HuH-7.5 (cell line): Measurements from ENCODE around the gene CYLD.

Experiments used
- DNase-seq: peaks from one replicate; pipeline ENCODE4 v3.0.0; 2011; ENCODE audit warnings: low spot score

CYLD gene

DNA sequence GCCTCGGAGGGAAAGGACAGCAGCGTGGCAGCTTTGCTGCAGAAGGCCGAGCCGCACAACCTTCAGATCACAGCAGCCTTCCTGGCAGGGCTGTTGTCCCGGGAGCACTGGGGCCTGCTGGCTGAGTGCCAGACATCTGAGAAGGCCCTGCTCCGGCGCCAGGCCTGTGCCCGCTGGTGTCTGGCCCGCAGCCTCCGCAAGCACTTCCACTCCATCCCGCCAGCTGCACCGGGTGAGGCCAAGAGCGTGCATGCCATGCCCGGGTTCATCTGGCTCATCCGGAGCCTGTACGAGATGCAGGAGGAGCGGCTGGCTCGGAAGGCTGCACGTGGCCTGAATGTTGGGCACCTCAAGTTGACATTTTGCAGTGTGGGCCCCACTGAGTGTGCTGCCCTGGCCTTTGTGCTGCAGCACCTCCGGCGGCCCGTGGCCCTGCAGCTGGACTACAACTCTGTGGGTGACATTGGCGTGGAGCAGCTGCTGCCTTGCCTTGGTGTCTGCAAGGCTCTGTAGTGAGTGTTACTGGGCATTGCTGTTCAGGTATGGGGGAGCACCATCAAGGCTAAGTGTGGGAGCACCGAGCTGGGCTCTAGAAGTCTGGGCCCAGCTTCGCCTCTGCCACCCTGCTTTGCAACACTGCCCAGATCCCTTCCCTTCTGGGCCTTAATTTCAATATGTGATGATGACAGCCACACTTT, 29.9 kb upstream of the CYLD start:
- DNase-seq = no peak

DNA sequence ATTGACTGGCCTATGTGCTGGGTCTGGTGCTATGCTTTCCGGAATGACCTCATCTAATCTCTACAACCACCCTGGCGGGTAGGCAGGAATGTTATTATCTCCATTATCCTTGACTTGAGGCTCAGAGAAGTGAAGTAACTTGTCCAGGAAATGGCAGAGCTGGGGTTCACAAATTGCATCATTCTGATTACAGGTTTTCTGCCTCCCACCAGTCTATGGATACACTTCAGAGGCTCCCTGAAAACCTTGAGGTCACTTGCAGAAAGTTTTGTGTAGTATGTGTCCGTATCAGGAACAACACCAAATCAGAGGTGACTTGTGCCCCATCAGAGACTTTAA, 29.4 kb upstream of the CYLD start:
- no peak for DNase-seq

DNA sequence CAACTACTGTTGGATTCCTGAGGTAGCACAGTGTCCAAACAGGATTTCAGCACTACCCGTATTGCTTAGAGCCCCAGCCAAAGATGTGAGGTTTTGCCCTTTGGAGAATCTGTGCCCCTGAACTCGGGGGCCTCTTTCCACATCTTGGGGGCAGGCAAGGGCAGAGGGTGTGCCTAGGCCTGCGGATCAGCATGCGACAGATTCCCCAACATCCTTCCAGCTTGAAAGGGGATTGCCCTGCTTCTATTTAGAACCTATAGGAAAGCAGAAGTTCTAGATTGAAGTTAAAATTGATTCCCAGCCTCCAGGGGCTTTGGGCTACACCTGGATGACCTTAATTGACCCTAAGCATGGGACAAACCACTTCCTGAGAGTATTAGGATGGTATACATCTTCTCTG, 28.9 kb upstream of the CYLD start:
- DNase-seq = no peak

DNA sequence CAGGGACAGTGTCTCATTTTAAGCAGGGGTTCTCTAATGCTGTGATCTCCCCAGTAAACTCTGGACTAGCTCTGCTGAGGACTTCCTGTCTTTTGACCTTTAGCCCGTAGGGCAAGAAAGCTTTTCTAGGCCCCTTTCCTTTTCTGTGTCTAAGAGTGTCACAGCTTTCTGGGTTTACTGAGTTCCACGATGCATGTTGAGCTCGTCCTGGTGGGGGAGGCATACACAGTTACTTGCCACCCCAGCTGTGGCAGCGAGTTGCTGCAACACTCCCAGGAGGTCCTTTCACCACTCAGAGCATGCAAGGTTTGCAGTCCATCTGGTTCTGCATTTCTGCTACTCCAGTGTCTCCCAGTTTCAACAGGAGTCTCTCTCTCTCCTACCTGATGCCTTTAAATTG, 24.8 kb upstream of the CYLD start:
- DNase-seq = no peak

DNA sequence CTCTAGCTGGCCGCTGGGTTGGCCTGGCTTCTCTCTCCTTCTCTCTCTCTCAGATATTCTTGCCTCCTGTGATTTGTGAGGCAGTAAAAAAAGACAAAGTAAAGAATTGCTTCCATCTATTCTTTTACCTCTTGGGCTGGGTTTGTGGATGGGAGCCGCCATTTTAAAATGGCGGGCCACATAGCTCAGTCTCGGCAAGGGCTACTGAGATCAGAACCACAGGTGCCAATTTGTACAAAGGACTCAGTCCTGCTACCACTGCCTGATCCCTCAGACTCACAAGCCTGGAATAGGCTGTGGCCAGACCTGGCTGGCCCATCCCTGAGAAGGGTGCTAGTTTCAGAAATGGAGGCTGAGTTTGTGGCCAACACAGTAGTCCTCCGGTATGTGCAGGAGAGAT, 24.4 kb upstream of the CYLD start:
- no peak for DNase-seq

DNA sequence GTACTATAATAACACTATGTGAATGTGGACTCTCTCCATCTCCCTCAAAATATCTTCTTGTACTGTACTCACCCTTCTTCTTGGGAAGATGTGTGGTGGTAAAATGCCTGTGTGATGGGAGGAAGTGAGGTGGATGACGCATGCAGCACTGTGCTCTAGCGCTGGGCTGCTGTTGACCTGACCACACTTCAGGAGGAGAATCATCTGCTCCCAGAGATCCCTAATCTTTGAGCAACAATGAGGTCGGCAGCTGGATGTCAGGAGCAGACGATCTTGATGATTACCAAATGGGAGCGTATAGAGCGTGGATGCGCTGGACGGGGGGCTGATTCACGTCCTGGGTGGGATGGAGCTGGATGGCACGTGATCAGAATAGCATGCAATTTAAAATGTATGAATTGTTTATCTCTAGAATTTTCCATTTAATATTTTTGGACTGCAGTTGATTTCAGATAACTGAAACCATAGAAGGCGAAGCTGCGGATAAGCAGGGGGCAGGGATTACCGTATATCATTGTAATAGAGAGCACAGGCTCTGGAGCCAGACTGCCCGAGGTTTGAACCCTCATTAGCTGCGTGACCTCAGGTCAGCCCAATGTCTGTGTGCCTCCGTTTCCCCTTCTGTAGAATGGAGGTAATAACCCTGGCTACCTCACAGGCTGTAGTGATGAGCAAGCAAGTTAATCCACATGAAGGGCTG, 23.7 kb upstream of the CYLD start:
- DNase-seq = no peak

DNA sequence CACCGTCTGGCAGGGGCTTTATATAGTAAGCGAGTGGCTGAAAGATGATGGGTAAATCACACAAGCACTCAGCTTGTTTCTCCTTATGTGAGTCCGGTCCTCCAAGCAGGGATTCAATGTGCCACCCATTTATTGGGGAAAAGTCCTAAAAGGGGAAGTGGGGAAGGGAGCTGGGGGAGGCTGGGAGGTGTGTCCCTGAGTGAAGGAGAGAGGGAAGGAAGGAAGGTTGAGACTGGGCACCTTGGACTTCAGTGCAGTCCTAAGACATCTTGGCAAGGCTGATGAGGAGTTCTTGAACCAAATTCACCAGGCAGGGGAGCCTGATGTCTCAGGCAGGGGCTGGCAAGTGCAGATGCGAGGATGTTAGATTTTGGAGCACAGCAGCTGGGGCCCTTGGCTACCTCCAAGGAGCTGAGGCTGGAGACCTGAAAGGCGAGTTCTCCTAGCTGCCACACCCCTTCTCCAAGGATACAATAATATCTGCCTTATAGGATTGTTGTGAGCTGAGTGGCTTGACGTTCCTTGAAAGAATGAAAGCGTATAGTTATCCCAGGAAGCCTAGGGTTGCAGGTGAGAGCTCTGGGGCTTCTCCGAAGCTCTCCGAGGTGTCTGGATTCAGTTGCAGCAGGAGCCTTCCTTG, 23.0 kb upstream of the CYLD start:
- no peak for DNase-seq

DNA sequence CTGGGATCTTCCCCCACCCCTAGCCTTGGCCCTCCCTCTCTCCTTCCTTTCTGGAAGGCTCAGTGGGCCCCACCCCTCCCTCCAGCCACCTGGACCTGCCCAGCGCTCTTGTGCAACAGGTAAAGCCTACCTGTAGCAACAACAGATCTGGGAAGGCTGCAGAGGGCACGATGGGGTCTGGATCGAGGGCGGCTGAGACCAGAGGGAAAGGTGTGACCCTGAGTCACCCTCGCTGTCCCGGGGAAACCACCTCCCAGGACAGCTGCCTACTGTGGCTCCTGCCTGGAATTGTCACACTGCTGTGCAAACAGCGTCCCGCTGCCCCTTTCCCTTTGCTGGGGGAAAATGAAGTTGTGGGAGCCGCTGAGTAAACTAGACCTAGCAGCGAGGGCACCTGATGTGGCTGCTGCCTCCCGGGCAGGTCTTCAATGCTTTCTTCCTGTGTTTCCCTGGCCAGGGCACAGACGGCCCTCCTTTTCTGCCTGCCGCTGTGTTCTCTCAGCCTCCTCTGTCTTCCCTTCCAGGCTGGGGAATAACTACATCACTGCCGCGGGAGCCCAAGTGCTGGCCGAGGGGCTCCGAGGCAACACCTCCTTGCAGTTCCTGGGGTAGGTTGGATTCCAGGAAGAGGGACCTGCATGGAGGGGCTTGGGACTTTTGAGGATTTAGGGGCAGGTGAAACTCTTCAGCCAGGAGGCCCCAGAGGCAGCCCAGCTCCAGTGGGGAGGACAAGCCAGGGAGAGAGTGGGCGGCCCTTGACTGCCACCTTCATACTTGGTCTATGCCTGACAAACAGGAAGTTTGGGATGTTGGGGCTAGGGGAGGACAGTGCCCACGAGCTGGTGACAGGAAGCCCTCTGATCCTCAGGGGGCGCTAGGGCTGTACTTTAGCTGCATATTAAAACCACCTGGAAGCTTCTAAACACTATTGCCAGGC, 22.2 kb upstream of the CYLD start:
- no peak for DNase-seq

DNA sequence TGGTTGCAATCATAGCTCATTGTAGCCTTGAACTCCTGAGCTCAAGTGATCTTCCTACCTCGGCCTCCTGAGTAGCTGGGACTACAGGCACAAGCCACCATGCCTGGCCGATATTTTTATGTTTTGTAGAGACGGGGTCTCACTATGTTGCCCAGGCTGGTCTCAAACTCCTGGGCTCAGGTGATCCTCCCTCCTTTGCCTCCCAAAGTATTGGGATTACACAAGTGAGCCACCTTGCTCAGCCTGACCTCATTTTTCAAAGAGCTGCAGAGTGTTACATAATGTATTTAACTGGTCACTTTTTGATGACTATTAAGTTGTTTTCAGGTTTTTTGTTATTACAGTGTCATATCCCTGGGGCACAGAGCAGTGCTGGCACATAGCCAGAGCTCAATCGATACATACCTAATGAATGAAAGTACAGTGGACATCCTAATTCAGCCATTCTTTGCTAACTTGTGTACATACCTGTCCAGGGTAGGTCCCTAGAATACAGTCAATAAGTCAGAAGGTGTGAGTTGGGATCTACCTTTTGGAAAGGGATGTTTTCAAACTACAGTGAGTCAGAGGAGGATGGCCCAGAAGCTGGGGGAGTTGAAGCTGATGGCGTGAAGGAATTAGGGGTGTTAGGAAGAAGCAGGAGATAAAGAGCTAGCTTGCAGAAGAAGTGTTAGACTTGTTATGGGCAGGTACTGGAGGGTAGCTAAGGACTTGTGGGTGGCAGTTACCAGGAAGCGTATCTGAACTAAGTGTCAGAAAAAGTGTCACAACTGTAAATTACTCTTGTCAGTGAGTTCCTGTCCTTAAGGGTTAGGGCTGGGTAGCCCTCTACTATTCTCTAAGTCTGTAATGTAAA, 20.1 kb upstream of the CYLD start:
- DNase-seq = no peak

DNA sequence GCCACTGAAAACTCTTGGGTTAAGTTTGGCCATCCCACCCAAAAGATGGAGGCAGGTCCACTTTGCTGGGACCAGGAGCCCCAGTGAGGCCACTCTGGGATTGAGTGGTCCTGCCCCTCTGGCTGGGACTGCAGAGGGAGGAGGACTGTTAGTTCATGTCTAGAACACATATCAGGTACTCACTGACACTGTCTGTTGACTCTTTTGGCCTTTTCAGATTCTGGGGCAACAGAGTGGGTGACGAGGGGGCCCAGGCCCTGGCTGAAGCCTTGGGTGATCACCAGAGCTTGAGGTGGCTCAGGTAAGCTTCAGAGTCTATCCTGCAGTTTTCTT, 19.5 kb upstream of the CYLD start:
- no peak for DNase-seq

DNA sequence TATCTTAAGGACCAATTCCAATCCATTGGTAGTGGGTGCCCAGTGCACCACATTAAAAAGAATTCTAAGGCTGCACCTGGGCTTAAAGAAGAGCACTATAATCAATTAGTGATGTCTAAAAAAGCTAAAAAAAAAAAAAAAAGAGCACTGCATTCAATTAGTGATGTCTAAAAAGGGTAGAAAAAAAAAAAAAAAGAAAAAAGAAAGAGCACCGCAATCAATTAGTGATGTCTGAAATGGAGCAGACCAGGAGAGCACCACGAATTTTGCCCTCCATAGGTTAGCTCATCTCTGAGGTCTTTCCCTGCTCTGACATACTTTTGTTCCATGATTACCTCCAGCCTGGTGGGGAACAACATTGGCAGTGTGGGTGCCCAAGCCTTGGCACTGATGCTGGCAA, 18.9 kb upstream of the CYLD start:
- no peak for DNase-seq

DNA sequence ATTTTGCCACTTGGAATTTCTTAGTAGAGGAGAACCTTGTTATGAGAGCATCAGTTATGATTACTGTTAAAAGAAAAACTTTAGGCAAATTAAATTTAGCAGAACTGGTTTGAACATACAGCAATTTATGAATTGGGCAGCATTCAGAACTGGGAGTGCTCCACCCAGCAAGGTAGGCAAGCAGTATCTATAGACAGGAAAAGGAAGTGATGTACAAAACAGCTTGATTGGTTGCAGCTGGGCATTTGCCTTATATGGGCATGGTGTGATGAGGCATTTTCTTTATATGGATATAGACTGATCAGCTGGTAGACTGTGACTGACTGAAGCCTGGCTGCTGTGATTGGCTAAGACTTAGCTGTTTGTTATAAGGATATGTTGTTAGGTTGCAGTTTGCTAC, 17.6 kb upstream of the CYLD start:
- no peak for DNase-seq

DNA sequence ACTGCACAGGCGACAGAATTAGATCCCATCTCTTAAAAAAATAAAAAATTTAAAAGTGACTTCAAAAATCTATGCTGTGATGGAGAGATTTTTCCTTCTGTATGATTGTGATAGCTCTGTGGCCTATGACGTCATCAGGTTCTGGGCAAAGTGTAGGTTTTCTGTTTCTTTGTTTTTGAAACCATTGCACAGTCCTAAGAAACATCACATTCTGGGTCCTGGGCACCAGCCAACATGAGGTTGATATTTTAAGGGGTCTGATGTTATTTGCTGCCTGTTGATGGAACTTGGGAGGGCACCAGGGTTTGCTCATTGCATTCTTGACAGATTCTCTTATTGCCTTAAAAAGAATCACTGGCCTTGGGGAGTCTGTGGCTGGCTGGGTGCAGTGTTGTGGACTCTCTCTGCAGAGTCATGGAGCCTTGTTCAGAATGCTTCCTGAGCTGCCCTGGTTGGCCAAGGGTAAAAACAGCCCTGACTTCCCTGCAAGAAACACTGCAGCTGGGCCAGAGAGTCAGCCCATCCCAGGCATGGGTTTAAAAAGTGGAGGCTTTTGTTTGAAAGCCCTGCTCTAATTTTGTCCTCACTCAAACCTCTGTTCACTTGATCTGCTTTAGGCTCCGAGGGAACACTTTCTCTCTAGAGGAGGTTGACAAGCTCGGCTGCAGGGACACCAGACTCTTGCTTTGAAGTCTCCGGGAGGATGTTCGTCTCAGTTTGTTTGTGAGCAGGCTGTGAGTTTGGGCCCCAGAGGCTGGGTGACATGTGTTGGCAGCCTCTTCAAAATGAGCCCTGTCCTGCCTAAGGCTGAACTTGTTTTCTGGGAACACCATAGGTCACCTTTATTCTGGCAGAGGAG, 10.5 kb upstream of the CYLD start:
- no peak for DNase-seq

DNA sequence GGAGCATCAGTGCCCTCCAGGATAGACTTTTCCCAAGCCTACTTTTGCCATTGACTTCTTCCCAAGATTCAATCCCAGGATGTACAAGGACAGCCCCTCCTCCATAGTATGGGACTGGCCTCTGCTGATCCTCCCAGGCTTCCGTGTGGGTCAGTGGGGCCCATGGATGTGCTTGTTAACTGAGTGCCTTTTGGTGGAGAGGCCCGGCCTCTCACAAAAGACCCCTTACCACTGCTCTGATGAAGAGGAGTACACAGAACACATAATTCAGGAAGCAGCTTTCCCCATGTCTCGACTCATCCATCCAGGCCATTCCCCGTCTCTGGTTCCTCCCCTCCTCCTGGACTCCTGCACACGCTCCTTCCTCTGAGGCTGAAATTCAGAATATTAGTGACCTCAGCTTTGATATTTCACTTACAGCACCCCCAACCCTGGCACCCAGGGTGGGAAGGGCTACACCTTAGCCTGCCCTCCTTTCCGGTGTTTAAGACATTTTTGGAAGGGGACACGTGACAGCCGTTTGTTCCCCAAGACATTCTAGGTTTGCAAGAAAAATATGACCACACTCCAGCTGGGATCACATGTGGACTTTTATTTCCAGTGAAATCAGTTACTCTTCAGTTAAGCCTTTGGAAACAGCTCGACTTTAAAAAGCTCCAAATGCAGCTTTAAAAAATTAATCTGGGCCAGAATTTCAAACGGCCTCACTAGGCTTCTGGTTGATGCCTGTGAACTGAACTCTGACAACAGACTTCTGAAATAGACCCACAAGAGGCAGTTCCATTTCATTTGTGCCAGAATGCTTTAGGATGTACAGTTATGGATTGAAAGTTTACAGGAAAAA, 9.7 kb upstream of the CYLD start:
- DNase-seq = no peak

DNA sequence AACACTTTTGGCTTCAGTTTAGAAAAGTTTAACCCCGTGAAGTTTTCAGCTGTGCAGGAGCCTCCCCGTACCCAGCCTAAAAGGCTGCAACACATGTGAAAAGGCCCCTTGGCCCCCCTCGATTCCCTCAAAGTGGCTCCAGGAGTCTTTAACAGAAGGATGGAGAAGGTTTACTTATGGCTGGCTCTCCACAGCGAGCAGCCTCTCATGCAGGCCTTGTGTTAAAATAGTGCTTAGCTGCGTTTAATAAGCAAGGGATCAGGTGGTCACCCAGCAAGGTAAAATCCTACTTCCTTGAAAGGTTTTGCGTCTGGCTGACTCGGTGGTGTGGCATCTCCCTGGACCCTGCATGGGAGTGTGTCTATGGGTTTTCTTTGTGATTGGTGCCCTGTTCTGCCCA, 8.4 kb upstream of the CYLD start:
- DNase-seq = no peak

DNA sequence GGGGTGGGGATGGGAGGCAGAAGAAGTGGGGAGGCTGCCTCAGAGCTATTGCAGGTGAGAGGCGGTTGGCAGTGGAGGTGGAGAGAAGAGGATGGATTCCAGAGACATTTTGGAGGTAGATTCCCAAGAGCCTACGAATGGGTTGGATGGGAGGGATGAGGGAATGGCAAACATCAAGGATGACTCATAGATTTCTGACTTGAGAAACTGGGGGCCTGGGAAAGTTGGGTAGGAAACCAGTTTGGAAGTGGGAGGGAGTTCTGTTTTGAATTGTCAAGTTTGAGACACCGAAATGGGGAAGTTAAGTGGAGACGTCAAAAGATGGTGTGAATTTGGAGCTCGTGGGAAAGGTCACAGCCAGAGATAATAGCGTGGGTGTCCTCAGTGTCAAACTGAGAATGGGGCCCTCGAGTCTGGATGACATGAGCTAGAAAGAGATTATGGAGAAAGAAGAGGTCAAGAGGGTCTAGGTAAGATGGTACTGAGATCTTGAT, 6.2 kb upstream of the CYLD start:
- DNase-seq = no peak

DNA sequence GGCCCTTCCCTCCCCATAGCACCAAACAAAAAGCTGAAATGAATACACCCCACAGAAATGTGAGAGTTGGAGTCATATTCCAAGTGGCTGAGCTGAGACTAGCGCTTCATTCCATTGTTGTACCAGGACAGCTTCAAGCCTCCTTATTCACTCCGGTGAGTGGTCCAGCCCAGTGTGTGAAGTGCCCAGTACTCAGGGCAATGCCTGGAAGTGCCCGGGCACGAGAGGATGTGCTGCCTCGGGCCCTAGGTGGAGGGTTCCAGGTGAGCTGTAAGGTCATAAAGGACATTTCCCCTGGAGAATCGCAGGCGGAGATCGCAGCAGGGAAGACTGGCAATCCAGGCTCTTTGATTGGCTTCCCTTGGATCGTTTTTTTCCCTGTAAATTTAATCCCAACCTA, 5.4 kb upstream of the CYLD start:
- no peak for DNase-seq

DNA sequence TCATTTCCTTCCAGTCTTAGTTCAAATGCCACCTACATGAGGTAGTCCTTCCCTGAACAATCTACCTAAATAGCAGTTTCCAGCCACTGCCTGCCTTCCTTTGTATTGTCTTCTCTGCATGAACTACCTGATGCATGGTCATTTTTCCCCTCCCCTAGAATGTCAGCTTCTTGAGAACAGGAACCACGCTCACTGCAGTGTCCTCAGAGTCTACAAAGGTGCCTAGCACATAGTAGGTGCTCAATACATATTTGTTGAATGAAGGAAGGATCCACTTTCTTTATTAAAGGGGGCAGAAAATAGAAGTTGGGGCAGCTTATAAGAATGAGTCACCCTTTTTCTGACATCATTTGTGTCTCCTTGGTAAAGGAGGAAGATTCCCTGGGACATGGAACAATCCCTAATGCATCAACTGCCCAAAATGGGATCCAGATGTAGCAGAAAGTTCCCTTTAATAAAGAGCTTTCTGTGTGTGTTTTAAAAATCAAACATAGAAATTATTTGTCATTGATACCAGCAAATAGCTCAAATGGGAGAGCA, 4.4 kb upstream of the CYLD start:
- no peak for DNase-seq

DNA sequence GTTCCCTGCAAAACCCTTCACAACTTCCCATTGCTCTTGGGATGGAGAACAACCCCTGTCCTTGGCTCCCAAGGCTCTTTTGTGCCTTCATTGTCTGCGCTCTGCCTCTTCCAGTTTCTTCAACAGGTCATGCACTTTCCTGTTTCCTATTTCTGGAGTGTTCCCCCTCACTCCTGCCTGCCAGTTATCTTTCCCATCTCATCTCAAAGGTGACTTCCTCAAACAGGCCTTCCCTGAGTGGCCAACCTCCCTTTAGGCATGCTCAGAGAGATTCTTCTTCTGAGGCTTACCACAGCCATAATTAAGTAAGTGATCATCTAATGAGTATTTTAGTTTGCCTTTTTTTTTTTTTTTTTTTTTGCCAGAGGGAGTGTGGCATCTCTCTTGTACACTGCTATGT, 2.9 kb upstream of the CYLD start:
- no peak for DNase-seq
